Upper lobe of right lung (tissue), 1 donor: ENCODE measurements around the gene CD6. TPM values are rescaled to one million over a fixed set of nuclear protein-coding genes. Genes with fewer than 3 reads are reported as not detected.

Experiments
- ATAC-seq: fragments of 200-7000 bp; cut with Tn5 transposase; one replicate; pipeline ENCODE4 v1.9.1; 2020; ENCODE audit warnings: mild to moderate bottlenecking, moderate library complexity
- DNase-seq: peaks from one replicate; pipeline ENCODE4 v3.0.0-alpha.2; 2020
- H3K27ac ChIP-seq: fragments of 200-600 bp; one replicate; pipeline ENCODE4 v1.8.0; 2022
- H3K27me3 ChIP-seq: fragments of 200-600 bp; one replicate; pipeline ENCODE4 v1.8.0; 2022; ENCODE audit warnings: mild to moderate bottlenecking
- H3K36me3 ChIP-seq: fragments of 200-600 bp; one replicate; pipeline ENCODE4 v1.8.0; 2022
- H3K4me1 ChIP-seq: fragments of 200-600 bp; one replicate; pipeline ENCODE4 v1.8.0; 2022
- H3K4me3 ChIP-seq: fragments of 200-600 bp; one replicate; pipeline ENCODE4 v1.8.0; 2022; ENCODE audit warnings: mild to moderate bottlenecking
- H3K9me3 ChIP-seq: fragments of 200-600 bp; one replicate; pipeline ENCODE4 v1.8.0; 2022
- CTCF ChIP-seq: fragments of 200-600 bp; IDR thresholded peaks from one replicate; pipeline ENCODE4 v1.8.0; 2022; ENCODE audit warnings: antibody characterized with exemption
- intact Hi-C: fragments of 100-400 bp; cut with DNase I; formaldehyde crosslinking; loops from one replicate; pipeline ENCODE4 v1.11.0; 2022
- total RNA-seq: library from RNA; stranded (reverse); fragmentation: NEBNext Ultra II Directional; extraction: Animal tissue kit (Norgen Biotek cat#: 25700); gene quantifications from one replicate; pipeline ENCODE4 v1.2.1, GENCODE V29; 2021
- donor health status: DM: no; HTN: yes; CAD: no; lungs with severe emphysema.

The CD6 gene
- total RNA-seq, 1 donor from 2014 or later, result 3.9 TPM

DNA sequence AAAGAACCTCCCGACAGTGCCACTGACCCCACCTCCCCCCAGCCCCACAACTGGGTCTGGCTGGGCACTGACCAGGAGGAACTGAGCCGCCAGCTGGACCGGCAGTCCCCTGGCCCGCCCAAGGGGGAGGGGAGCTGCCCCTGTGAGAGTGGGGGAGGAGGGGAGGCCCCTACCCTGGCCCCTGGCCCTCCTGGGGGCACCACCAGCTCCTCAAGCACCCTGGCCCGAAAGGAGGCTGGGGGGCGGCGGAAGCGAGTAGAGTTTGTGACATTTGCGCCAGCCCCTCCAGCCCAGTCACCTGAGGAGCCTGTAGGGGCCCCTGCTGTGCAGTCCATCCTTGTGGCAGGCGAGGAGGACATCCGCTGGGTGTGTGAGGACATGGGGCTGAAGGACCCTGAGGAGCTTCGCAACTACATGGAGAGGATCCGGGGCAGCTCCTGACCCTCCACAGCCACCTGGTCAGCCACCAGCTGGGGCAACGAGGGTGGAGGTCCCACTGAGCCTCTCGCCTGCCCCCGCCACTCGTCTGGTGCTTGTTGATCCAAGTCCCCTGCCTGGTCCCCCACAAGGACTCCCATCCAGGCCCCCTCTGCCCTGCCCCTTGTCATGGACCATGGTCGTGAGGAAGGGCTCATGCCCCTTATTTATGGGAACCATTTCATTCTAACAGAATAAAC is 34.9 kb upstream of the CD6 start:
- Histone ChIP-seq H3K27ac (peak overlapping the region; percentile 63), H3K9me3 (no peaks in the 10 kb centered on the region), H3K27me3 (no peaks in the 10 kb centered on the region), H3K4me1 (peaks cover 12% of the 10 kb centered on the region), H3K36me3 (peaks cover 28% of the 10 kb centered on the region), H3K4me3 (no peak overlapping the region)
- DNase-seq, result peak; percentile 64
- ATAC-seq, result peak; percentile 1
- TF ChIP-seq CTCF, result no peak
- intact Hi-C loops, result no loop called here

GRCh38 chr11:60937144-60937527 is 34.3 kb upstream of the CD6 start:
- DNase-seq, result peak; percentile 64
- Histone ChIP-seq H3K9me3 (no peaks in the 10 kb centered on the region), H3K4me3 (no peak overlapping the region), H3K27me3 (no peaks in the 10 kb centered on the region), H3K4me1 (peaks cover 12% of the 10 kb centered on the region), H3K36me3 (peaks cover 33% of the 10 kb centered on the region), H3K27ac (peak overlapping the region; percentile 63)
- no peak for TF ChIP-seq CTCF
- intact Hi-C loops, result no loop called here
- peak; percentile 3 for ATAC-seq

DNA sequence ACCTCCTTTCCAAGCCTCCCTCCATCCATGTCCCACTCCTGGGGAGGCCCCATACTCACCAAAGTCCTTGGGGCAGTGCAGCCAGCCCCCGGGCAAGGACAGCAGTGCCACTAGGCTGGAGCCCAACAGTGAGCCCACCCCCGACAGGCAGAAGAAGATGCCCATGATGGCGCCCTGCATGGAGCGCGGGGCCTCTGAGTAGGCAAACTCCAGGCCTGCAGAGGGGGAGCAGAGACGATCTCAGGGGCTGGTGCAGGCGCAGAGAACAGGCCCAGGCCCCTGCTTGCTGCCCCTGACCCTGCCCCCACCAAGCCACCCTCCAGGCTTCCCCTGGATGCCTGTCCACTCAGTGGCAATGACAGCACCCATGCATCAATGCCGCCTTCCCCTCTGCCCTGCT is 33.7 kb upstream of the CD6 start:
- peak overlapping the region; percentile 63 for H3K27ac ChIP-seq
- no peak for ATAC-seq
- no peaks in the 10 kb centered on the region for H3K9me3 ChIP-seq
- H3K4me3 ChIP-seq, result no peak overlapping the region
- intact Hi-C loops, result no loop called here
- no peaks in the 10 kb centered on the region for H3K27me3 ChIP-seq
- DNase-seq, result peak; percentile 56
- peaks cover 39% of the 10 kb centered on the region for H3K36me3 ChIP-seq
- TF ChIP-seq CTCF, result no peak
- peaks cover 12% of the 10 kb centered on the region for H3K4me1 ChIP-seq

DNA sequence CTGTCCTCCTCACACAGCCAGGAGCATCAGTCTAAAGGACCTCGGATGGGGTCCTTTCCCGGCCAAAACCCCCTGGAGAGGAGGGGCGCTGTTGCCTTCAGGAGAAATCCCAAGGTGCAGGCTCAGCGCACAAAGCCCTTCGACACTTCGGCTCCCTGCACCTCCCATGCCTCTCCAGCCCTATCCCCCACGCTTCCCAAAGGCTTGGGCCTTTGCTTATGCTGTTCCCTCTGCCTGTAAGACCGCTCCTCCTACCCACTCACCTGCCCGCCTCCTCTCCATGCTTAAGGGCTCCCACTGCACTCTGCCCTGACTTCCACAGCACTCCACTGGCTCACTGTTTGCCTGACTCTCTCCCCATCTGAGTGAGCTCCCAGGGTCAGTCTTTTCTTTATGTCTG is 33.0 kb upstream of the CD6 start:
- no peak for ATAC-seq
- intact Hi-C loops, result no loop called here
- no peak overlapping the region for H3K27ac ChIP-seq
- no peak overlapping the region for H3K4me3 ChIP-seq
- H3K36me3 ChIP-seq, result peaks cover 39% of the 10 kb centered on the region
- TF ChIP-seq CTCF, result no peak
- no peaks in the 10 kb centered on the region for H3K27me3 ChIP-seq
- H3K4me1 ChIP-seq, result peaks cover 14% of the 10 kb centered on the region
- DNase-seq, result peak; percentile 46
- H3K9me3 ChIP-seq, result no peaks in the 10 kb centered on the region

DNA sequence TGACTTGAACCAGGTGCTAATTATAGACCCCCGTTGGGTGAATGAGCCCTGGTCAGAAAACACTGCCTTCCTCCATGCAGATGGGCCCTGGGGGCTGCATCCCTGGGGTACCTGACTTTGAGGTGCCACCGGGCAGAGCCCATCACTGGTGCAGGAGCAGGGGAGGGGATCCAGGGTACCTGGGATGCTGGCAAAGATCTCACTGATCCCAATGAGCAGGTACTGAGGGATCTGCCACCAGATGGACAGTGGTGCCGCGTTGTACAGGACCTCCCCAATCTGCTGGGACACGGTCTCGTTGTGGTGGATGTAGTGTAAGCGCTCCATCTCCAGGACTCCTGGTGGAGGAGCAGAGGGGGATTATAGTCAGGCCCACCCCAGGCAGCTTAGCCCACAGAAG is 32.2 kb upstream of the CD6 start:
- no peak for TF ChIP-seq CTCF
- Histone ChIP-seq H3K27ac (no peak overlapping the region), H3K4me1 (peaks cover 17% of the 10 kb centered on the region), H3K4me3 (no peak overlapping the region), H3K9me3 (no peaks in the 10 kb centered on the region), H3K36me3 (peaks cover 39% of the 10 kb centered on the region), H3K27me3 (no peaks in the 10 kb centered on the region)
- intact Hi-C loops, result no loop called here
- DNase-seq (peak; percentile 40), ATAC-seq (no peak)

DNA sequence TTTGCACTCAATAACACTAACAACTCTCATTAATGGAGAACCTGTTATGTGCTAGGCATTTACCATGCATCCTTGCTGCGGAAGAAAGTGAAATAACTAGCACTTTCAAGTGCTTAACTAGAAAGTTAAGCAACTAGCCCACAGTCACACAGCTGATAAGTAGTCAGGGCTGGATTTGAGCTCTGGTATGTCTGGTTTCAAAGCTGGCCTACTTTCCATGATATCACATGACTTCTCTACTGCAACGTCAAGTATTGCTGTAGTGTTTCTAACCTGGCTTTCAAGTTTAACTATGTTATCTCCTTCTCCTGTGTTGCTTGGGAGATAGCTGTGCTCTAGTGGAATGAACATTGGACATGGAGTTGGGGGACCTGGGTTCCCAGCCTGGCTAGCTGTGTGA is 31.6 kb upstream of the CD6 start:
- TF ChIP-seq CTCF, result no peak
- Histone ChIP-seq H3K4me1 (peaks cover 17% of the 10 kb centered on the region), H3K27me3 (no peaks in the 10 kb centered on the region), H3K36me3 (peaks cover 39% of the 10 kb centered on the region), H3K4me3 (no peak overlapping the region), H3K27ac (peak overlapping the region; percentile 20), H3K9me3 (no peaks in the 10 kb centered on the region)
- ATAC-seq, result peak; percentile 63
- DNase-seq, result no peak
- intact Hi-C loops, result no loop called here
